HG02885 (cell line): Measurements from ENCODE around the gene LYRM9.
"Not testable (repeated sequence)": the region's sequence is repeated elsewhere in the genome, so short reads cannot be mapped to it uniquely, and the experiment has no call there.

Source experiments
- ATAC-seq: cut with Tn5 transposase; IDR thresholded peaks from one replicate; pipeline ENCODE4 v1.9.1; 2021; ENCODE audit warnings: mild to moderate bottlenecking; ENCODE audit not compliant: unreplicated experiment, poor library complexity

LYRM9 gene

DNA sequence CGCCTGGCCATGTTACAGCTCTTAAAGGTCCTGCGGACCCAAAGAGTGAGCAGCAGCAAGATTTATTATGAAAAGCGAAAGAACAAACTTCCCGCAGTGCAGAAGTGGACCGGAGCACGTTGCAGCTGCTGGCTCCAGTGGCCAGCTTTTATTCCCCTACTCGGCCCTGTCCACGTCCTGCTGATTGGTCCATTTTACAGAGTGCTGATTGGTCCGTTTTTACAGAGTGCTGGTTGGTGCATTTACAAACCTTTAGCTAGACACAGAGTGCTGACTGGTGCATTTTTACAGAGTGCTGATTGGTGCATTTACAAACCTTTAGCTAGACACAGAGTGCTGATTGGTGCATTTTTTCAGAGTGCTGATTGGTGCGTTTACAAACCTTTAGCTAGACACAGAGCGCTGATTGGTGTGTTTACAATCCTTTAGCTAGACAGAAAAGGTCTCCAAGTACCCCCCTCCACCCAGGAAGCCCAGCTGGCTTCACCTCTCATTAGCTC is 46.3 kb downstream of the LYRM9 start:
- ATAC-seq = not testable (repeated sequence)

DNA sequence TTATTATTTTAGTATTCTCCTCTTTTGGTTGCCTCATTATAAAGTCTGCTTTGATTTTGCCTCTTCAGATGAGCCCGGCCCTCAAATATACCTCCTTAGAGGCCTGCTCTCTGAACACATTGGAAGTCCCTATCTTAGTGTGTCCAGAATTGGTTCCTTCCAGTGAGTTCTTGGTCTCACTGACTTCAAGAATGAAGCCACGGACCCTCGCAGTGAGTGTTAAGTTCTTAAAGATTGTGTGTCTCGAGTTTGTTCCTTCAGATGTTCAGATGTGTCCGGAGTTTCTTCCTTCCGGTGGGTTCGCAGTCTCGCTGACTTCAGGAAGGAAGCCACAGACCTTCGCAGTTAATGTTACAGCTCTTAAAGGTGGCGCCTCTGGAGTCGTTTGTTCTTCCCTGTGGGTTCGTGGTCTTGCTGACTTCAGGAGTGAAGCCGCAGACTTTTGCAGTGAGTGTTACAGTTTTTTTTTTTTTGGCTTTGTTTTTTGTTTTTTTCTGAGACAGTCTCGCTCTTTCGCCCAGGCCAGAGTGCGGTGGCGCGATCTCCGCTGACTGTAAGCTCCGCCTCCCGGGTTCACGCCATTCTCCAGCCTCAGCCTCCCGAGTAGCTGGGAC is 47.0 kb downstream of the LYRM9 start:
- no peak for ATAC-seq

DNA sequence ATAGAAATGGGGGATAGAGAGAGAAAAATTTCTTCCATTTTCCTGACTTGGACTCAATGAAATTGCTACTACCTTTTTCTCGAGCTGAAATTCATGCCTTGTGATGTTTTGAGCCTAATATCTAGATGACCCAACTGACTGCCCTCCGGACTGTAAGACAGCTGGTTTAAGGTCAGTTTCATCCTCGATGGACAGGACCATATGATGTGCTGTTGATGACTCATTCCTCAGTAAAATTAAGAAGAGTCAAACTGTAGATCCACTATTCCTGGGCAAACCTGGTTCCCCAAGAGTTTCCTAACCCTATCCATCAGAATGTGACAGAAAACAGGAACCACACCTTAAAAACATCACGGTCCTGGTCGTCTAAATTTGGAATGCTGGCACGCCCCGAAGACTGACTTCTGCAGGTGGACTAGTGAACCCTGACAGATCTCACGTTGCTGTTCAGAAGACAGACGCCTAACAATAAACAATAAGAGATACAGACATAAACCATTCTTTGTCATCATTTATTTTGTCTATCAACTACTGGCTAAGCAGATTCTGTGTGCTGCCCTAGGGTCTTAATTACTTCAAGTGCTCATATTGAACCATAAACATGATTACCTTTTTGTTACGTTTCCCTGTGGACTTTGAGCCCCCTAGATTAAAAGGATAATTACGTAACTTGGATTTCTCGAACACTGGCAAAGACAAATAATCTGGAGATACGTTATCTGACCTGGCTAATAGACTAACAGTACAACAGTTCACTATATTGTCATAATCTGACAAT is 47.7 kb downstream of the LYRM9 start:
- ATAC-seq = no peak

DNA sequence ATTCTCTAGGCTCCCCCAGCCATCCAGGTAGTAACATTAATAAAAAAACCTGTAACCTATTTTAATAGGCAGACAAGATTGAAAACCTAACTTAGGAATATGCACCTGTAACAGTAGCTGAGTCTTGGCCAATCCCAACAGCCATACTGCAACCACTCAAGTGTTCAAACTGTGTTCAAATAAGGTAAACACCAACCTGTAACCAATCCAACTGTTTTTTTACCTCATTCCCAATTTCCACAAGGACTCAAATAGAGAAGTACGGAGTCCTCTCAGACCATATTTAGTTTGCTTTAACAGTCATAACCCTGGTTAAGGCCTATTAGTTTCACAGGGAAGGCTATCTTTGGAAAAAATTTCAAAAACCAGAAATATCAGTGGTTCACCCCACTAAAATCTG is 52.5 kb downstream of the LYRM9 start:
- no peak for ATAC-seq

DNA sequence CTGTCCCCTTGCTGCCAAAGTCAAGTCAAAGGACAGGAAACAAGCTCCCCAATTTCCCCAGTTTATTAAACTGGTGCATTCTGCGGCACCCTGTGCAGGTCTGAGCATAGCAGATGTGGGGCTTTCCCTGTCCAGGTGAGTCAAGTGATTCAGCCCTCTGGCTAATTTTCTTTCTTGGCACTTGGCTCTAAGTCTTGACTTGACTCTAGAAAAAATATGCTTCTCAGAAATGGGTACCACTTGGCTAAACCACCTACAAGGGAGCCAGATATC is 52.8 kb downstream of the LYRM9 start:
- ATAC-seq = not testable (repeated sequence)

DNA sequence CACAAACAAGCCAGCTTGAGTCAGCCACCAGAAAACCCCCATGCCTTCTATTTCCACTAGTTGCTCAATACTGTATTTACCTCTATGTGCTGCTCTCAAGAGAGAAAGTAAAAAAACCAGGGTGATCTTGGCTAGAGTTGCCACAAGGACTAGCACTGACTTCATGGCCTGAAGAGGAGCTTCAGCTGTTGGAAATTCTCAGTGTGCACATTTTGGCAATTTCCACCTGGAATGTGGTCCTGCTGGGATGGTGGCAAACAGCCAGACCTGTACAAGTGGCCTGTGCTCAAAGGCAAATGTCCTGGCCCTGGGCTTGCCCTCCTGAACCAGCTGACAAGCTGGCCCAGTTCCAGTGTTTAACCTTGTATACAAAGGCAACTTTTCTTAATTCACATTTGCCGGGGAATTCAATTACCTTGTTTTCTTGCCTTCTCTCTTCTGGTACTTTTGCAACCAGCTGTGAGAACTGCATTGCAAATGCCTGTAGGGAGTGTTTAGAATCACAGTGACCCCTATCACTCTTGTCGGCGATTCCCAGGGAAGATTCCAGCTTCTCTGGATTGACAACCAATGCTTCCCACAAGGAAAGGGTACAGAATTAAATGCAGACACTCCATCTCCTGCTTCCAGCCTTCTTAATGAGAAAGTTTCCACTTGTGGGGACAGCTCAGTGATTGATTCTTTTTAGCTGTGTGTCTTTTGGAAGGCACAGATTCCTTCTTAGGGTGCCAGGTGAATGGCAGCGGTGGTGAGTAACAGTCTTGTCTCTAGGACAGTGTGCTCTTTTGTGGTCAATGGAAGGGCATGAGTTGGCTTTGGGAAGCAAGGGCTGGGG is 53.4 kb downstream of the LYRM9 start:
- ATAC-seq = not testable (repeated sequence)

DNA sequence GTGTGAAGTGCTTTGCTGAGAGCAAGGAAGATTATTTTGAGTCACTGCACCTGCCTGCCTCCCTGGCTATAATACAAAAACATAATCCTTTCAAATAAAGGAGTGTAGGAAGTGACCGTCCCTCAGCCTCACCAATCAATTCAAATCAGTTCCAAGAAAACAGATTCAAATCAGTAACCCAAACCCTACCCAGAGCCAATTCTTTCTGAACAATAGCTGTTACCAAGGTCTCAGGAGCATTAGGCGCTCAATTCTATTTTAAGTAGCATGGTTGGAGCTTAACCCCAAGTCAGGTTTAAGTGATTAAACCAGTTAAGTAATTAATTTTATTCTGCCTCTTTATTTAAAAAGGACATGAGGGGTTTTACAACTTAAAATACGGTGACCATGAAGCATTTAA is 54.6 kb downstream of the LYRM9 start:
- not testable (repeated sequence) for ATAC-seq

DNA sequence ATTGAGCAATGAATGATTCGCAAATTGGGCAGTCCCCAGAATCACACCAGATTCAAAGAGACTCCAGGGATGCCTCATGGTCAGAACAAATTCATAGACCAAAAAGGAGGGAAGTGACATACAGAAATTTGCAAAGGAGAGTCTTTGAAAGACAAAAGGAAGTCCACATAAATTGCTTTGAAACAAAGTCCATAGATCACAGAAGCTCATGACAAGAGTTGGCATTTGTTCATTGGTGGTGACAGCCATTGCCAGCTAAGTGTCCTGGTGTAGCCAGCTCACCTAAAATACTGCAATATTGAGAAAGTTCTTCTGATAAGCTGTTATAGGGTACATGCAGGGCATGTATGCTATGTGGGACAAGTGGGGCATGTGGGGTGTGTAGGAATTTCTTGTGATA is 55.4 kb downstream of the LYRM9 start:
- ATAC-seq = not testable (repeated sequence)

DNA sequence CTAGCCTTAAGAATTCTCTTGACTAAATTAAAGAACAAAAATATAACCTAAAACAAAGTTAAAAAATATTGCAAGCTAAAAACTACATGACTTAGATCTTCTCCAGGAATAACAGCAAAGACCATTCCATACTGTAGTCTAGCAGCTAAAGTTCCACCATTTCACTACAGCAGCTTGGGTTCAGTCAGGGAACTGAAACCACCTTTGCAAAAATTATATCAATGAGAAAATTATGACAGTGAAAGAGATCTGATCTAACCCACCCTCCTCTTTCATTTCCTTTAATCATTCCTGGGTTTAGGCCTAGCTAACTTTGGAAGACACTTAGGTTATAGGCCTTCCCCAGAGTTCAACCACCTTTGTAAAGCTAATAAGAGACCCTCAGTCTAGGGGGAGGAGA is 56.5 kb downstream of the LYRM9 start:
- no peak for ATAC-seq

DNA sequence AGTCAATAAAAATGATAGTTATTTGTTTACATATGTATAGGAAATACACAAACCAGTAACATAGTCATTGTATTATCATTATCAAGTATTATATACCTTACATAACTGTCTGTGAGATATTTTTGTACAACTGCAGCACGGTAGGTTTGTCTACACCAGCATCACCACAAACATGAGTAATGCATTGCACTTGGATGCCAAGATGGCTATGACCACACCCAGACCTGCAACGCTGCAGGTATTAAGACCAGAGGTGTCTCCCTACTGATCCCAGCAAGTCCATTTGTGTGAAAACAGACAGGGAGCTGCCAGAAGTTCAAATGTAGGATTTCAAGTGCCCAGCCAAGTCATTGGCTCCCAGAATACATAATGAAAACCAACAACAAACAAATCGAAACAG is 58.6 kb downstream of the LYRM9 start:
- ATAC-seq = no peak

DNA sequence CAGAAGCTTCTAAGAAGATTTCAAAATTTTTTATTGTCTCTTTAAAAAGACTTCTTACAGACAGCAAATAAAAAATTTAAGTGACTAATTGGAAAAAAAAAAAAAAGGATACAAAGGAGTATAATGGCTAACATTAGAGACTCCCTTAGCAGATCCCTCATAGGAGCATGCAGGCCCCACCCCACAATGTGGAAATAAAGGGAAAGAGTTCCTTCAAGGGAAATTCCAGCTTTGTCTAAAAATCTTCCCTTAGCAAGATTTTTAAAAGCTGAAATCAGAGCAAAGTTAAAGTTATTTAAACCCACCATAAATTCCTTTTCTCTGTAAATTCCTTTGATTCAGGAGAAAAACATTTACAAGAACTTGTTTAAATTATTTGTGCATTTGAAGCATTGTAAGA is 60.3 kb downstream of the LYRM9 start:
- ATAC-seq = no peak

DNA sequence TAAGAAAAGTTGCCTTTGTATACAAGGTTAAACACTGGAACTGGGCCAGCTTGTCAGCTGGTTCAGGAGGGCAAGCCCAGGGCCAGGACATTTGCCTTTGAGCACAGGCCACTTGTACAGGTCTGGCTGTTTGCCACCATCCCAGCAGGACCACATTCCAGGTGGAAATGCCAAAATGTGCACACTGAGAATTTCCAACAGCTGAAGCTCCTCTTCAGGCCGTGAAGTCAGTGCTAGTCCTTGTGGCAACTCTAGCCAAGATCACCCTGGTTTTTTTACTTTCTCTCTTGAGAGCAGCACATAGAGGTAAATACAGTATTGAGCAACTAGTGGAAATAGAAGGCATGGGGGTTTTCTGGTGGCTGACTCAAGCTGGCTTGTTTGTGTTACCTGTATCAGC is 63.3 kb downstream of the LYRM9 start:
- ATAC-seq = not testable (repeated sequence)

DNA sequence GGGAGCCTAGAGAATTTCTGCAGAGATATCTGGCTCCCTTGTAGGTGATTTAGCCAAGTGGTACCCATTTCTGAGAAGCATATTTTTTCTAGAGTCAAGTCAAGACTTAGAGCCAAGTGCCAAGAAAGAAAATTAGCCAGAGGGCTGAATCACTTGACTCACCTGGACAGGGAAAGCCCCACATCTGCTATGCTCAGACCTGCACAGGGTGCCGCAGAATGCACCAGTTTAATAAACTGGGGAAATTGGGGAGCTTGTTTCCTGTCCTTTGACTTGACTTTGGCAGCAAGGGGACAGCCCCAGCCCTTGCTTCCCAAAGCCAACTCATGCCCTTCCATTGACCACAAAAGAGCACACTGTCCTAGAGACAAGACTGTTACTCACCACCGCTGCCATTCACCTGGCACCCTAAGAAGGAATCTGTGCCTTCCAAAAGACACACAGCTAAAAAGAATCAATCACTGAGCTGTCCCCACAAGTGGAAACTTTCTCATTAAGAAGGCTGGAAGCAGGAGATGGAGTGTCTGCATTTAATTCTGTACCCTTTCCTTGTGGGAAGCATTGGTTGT is 63.9 kb downstream of the LYRM9 start:
- ATAC-seq = not testable (repeated sequence)
